HepG2 (cell line): ENCODE data around the gene NIP7. TPM values are rescaled to one million over a fixed set of nuclear protein-coding genes. Genes with fewer than 3 reads are reported as not detected.

Source experiments
- AGO2 ChIP-seq: fragments of 200-400 bp; formaldehyde crosslinking; optimal IDR thresholded peaks from 2 replicates; pipeline ENCODE3; 2017; ENCODE audit warnings: mild to moderate bottlenecking, low read depth, low read length, moderate library complexity
- E2F5 ChIP-seq: sonication (generic); formaldehyde crosslinking; conservative IDR thresholded peaks from 2 replicates; pipeline ENCODE4 v1.4.0; 2020; ENCODE audit warnings: missing genetic modification reagents
- FIP1L1 ChIP-seq: fragments of 200-400 bp; formaldehyde crosslinking; IDR thresholded peaks from 2 replicates; pipeline ENCODE4 v1.6.1; 2018; ENCODE audit warnings: low read depth, mild to moderate bottlenecking, low read length, moderate library complexity, borderline replicate concordance; ENCODE audit not compliant: insufficient read depth
- HCFC1 ChIP-seq: fragments of 150-350 bp; IDR thresholded peaks from 2 replicates; pipeline ENCODE4 v1.6.1; 2014; ENCODE audit warnings: low read depth, low read length
- HNF1A ChIP-seq, 2 experiments: sonication (generic) in 1 of 2; formaldehyde crosslinking in 1 of 2; IDR thresholded peaks; 2 replicates each; pipeline versions ENCODE4 v1.4.0 to v1.6.1; 2016 to 2020; ENCODE audit warnings: borderline replicate concordance in 1 of 2, low read depth in 1 of 2, mild to moderate bottlenecking in 1 of 2, missing genetic modification reagents in 1 of 2
- HOXA9 ChIP-seq: sonication (generic); formaldehyde crosslinking; IDR thresholded peaks from 2 replicates; pipeline ENCODE4 v1.8.1; 2022; ENCODE audit warnings: missing genetic modification reagents, mild to moderate bottlenecking, moderate library complexity, borderline replicate concordance
- KAT8 ChIP-seq: IDR thresholded peaks from 2 replicates; pipeline ENCODE4 v1.6.1; 2016; ENCODE audit warnings: missing genetic modification reagents, missing compliant biosample characterization
- MIER2 ChIP-seq: IDR thresholded peaks from 2 replicates; pipeline ENCODE4 v1.6.1; 2016; ENCODE audit warnings: missing biosample characterization, missing genetic modification reagents
- MTA1 ChIP-seq: sonication (generic); formaldehyde crosslinking; IDR thresholded peaks from 2 replicates; pipeline ENCODE4 v1.4.0; 2020; ENCODE audit warnings: missing genetic modification reagents, mild to moderate bottlenecking, borderline replicate concordance
- MTERF4 ChIP-seq: sonication (generic); formaldehyde crosslinking; IDR thresholded peaks from 2 replicates; pipeline ENCODE4 v1.8.0; 2023; ENCODE audit warnings: mild to moderate bottlenecking, missing genetic modification reagents
- MXD4 ChIP-seq: IDR thresholded peaks from 2 replicates; pipeline ENCODE4 v1.6.1; 2016; ENCODE audit warnings: mild to moderate bottlenecking, missing biosample characterization, missing genetic modification reagents
- MYC ChIP-seq: sonication (generic); formaldehyde crosslinking; IDR thresholded peaks from 2 replicates; pipeline ENCODE4 v1.9.0; 2021; ENCODE audit warnings: missing genetic modification reagents, borderline replicate concordance
- NCOR1 ChIP-seq: fragments of 200-600 bp; sonication (generic); IDR thresholded peaks from 2 replicates; pipeline ENCODE4 v1.7.0; 2017; ENCODE audit warnings: antibody characterized with exemption, low read length, borderline replicate concordance
- NR2F1 ChIP-seq, 2 experiments: fragments of 450-650 bp in 1 of 2; formaldehyde crosslinking in 1 of 2; IDR thresholded peaks; 2 replicates each; pipeline versions ENCODE4 v1.5.0 to v1.6.1; 2016 to 2020; ENCODE audit warnings: mild to moderate bottlenecking in 1 of 2, missing compliant biosample characterization in 1 of 2, missing genetic modification reagents in 1 of 2, moderate library complexity in 1 of 2
- NR2F6 ChIP-seq, 2 experiments: IDR thresholded peaks; 2 replicates each; pipeline ENCODE4 v1.6.1; 2016; ENCODE audit warnings: antibody characterized with exemption in 1 of 2, mild to moderate bottlenecking in 1 of 2
- PLSCR1 ChIP-seq: sonication (generic); formaldehyde crosslinking; IDR thresholded peaks from 2 replicates; pipeline ENCODE4 v1.5.0; 2020; ENCODE audit warnings: missing genetic modification reagents, mild to moderate bottlenecking, borderline replicate concordance
- SETDB1 ChIP-seq: sonication (generic); formaldehyde crosslinking; IDR thresholded peaks from 2 replicates; pipeline ENCODE4 v1.5.1; 2020; ENCODE audit warnings: missing genetic modification reagents, mild to moderate bottlenecking, borderline replicate concordance
- TGIF2 ChIP-seq: IDR thresholded peaks from 2 replicates; pipeline ENCODE4 v1.6.1; 2016; ENCODE audit warnings: control low read depth, missing compliant biosample characterization
- THAP11 ChIP-seq: IDR thresholded peaks from 2 replicates; pipeline ENCODE4 v1.6.1; 2016; ENCODE audit warnings: missing biosample characterization, missing genetic modification reagents
- ZNF362 ChIP-seq: sonication (generic); formaldehyde crosslinking; IDR thresholded peaks from 2 replicates; pipeline ENCODE4 v1.4.0; 2020; ENCODE audit warnings: missing genetic modification reagents, mild to moderate bottlenecking, borderline replicate concordance
- ZNF670 ChIP-seq: sonication (generic); formaldehyde crosslinking; IDR thresholded peaks from 2 replicates; pipeline ENCODE4 v1.8.0; 2022; ENCODE audit warnings: mild to moderate bottlenecking, missing genetic modification reagents, borderline replicate concordance
- ZSCAN21 ChIP-seq: sonication (generic); formaldehyde crosslinking; IDR thresholded peaks from 2 replicates; pipeline ENCODE4 v1.8.0; 2022; ENCODE audit warnings: mild to moderate bottlenecking, missing genetic modification reagents, moderate library complexity, borderline replicate concordance
- polyA plus RNA-seq, 8 experiments: library from polyadenylated mRNA; depleted of rRNA in 3 of 8; stranded (reverse) in 7 of 8; unstranded in 1 of 8; fragments of >200 nt; fragmentation: Illumina TruSeq in 4 of 8; extraction: Trizol in 4 of 8; gene quantifications; 2 replicates each; pipeline versions ENCODE4 v1.2.1 to v1.2.3, GENCODE V29; 2011 to 2016; ENCODE audit warnings: low read depth in 4 of 8, missing spikeins in 1 of 8, mixed read lengths in 1 of 8; ENCODE audit not compliant: insufficient read depth in 1 of 8
- total RNA-seq, 5 experiments: library from RNA; depleted of rRNA; stranded (reverse); fragments of >200 nt; fragmentation: Illumina TruSeq; extraction: Trizol; gene quantifications; 2 replicates each; pipeline ENCODE4 v1.2.3, GENCODE V29; 2016; ENCODE audit warnings: low read depth in 1 of 5

The NIP7 gene
- total and polyA plus RNA-seq, 2 of the 13 experiments (the other 11 are each of a cell fraction or from before 2014, with no cell fraction given) = 15.3 to 114 TPM

- TF ChIP-seq PLSCR1 (CRISPR knock-in tag) (no peak), MTERF4 (CRISPR knock-in tag) (no peak), MYC (no peak), TGIF2 (CRISPR knock-in tag) (no peak), KAT8 (CRISPR knock-in tag) (no peak), ZNF670 (CRISPR knock-in tag) (no peak), NR2F6 (IDR thresholded peaks at IDR 0.05) (peak; percentile 72; the same call in 1 of the 2 replicates), NR2F6 (CRISPR knock-in tag; IDR thresholded peaks at IDR 0.05) (peak; percentile 42; the same call in 1 of the 2 replicates), MIER2 (CRISPR knock-in tag) (no peak), NR2F1 (CRISPR knock-in tag; IDR thresholded peaks at IDR 0.05) (peak in 1 of 2 experiments; percentile 23; a peak in 1 of 4 replicates), HCFC1 (no peak), MTA1 (CRISPR knock-in tag) (no peak), HNF1A (IDR thresholded peaks at IDR 0.05; ENCODE audit: low read depth) (no peak), HNF1A (CRISPR knock-in tag; IDR thresholded peaks at IDR 0.05; ENCODE audit: borderline replicate concordance) (no peak), NCOR1 (no peak), ZSCAN21 (CRISPR knock-in tag) (0 out of 2 replicates have a peak, but pooled peaks have one; percentile 24), HOXA9 (CRISPR knock-in tag) (no peak), SETDB1 (CRISPR knock-in tag) (no peak), AGO2 (peak; percentile 85), FIP1L1 (no peak), MXD4 (CRISPR knock-in tag) (no peak), THAP11 (no peak), E2F5 (no peak), ZNF362 (CRISPR knock-in tag) (no peak)
Measured at GRCh38 chr16:69318911-69319289, 20.7 kb upstream of the NIP7 start (continued).
